ENCODE data around the gene CDK19. TPM values are rescaled to one million over a fixed set of nuclear protein-coding genes. Genes with fewer than 3 reads are reported as not detected.

CDK19 gene
- total RNA-seq, 4 donors from 2014 or later = 10.8 to 13.2 (median 12.1) TPM

GRCh38 chr6:110652520-110652919 lies 162.7 kb downstream of the CDK19 start:
- DNase-seq = no peak
- Histone ChIP-seq H3K4me1 (peaks cover 0 to 20% (median 0%) of the 10 kb centered on the region in 3 donors), H3K9me3 (no peaks in the 10 kb centered on the region), H3K27me3 (no peaks in the 10 kb centered on the region), H3K36me3 (no peaks in the 10 kb centered on the region), H3K4me3 (no peak overlapping the region), H3K27ac (no peak overlapping the region)
- intact Hi-C loops (cut with DNase I) = no loop called here
- WGBS, 2 donors = 89 to 93% methylated on average over 4 of the region's 4 CpGs
- no peak for TF ChIP-seq POLR2A (IDR thresholded peaks at IDR 0.05)
- no peak for TF ChIP-seq CTCF (IDR thresholded peaks at IDR 0.05)

- 85 to 95% methylated on average over 4 of the region's 4 CpGs for WGBS, 2 donors
- H3K27me3 ChIP-seq = no peaks in the 10 kb centered on the region
- H3K27ac ChIP-seq = no peak overlapping the region
- no peak overlapping the region for H3K4me3 ChIP-seq
- H3K36me3 ChIP-seq = peaks cover 0 to 14% (median 8%) of the 10 kb centered on the region in 3 donors
- no peaks in the 10 kb centered on the region for H3K9me3 ChIP-seq
- DNase-seq = no peak
- intact Hi-C loops (cut with DNase I) = no loop called here
- TF ChIP-seq POLR2A (IDR thresholded peaks at IDR 0.05) = no peak
- no peak for TF ChIP-seq CTCF (IDR thresholded peaks at IDR 0.05)
- H3K4me1 ChIP-seq = peaks cover 0 to 8% (median 0%) of the 10 kb centered on the region in 3 donors
These were observed 164.5 kb downstream of the CDK19 start for GRCh38 chr6:110650755-110651154.

- Histone ChIP-seq H3K27ac (no peak overlapping the region), H3K27me3 (no peaks in the 10 kb centered on the region), H3K36me3 (peaks cover 0 to 18% (median 10%) of the 10 kb centered on the region in 3 donors), H3K9me3 (no peaks in the 10 kb centered on the region), H3K4me1 (no peaks in the 10 kb centered on the region), H3K4me3 (no peak overlapping the region)
- DNase-seq = no peak
- intact Hi-C loops (cut with DNase I) = no loop called here
- TF ChIP-seq POLR2A (IDR thresholded peaks at IDR 0.05) (no peak), CTCF (IDR thresholded peaks at IDR 0.05) (no peak)
These were observed 165.6 kb downstream of the CDK19 start for GRCh38 chr6:110649704-110650103.

GRCh38 chr6:110646951-110647910 lies 168.0 kb downstream of the CDK19 start:
- Histone ChIP-seq H3K4me3 (no peak overlapping the region), H3K36me3 (peaks cover 0 to 18% (median 10%) of the 10 kb centered on the region in 3 donors), H3K9me3 (no peaks in the 10 kb centered on the region), H3K27ac (no peak overlapping the region), H3K4me1 (peaks cover 0 to 5% (median 0%) of the 10 kb centered on the region in 3 donors), H3K27me3 (no peaks in the 10 kb centered on the region)
- intact Hi-C loops (cut with DNase I) = no loop called here
- TF ChIP-seq CTCF (IDR thresholded peaks at IDR 0.05) (peak in 1 of 6 experiments; percentile 14), POLR2A (IDR thresholded peaks at IDR 0.05) (no peak)
- no peak for DNase-seq
- WGBS, 2 donors = 74 to 83% methylated on average over 9 to 10 of the region's 19 CpGs

GRCh38 chr6:110646419-110646698 lies 168.9 kb downstream of the CDK19 start:
- intact Hi-C loops (cut with DNase I) = no loop called here
- H3K27ac ChIP-seq = no peak overlapping the region
- peaks cover 0 to 5% (median 0%) of the 10 kb centered on the region in 3 donors for H3K4me1 ChIP-seq
- WGBS, 2 donors = 78 to 87% methylated on average over 5 to 12 of the region's 17 CpGs
- TF ChIP-seq POLR2A (IDR thresholded peaks at IDR 0.05) = no peak
- no peak for TF ChIP-seq CTCF (IDR thresholded peaks at IDR 0.05)
- no peak overlapping the region for H3K4me3 ChIP-seq
- peaks cover 0 to 18% (median 10%) of the 10 kb centered on the region in 3 donors for H3K36me3 ChIP-seq
- DNase-seq = no peak
- no peaks in the 10 kb centered on the region for H3K27me3 ChIP-seq
- H3K9me3 ChIP-seq = no peaks in the 10 kb centered on the region
